SK-N-SH (cell line): ENCODE data around the gene EFHC1. TPM values are rescaled to one million over a fixed set of nuclear protein-coding genes. Genes with fewer than 3 reads are reported as not detected.

Experiments used
- CTCF ChIA-PET: fragments of 300-600, 350-600 bp; formaldehyde crosslinking; extraction: SDS; loops from one replicate; lab custom pipeline; 2021; lab: Yijun Ruan, JAX
- POLR2A ChIA-PET: fragments of 350-600 bp; sonication (Branson Sonifier 250); formaldehyde crosslinking; extraction: SDS; loops from one replicate; lab custom pipeline; 2020; ENCODE audit warnings: antibody characterized with exemption, inconsistent platforms; lab: Yijun Ruan, JAX
- DNase-seq: peaks from one replicate; pipeline ENCODE4 v3.0.0; 2012
- H2AFZ ChIP-seq: fragments of 200-600 bp; sonication (generic); 2 replicates; pipeline ENCODE4 v1.8.1; 2016; ENCODE audit warnings: antibody characterized with exemption, mild to moderate bottlenecking, low read depth
- H3F3A ChIP-seq: fragments of 200-600 bp; sonication (generic); replicated peaks from 2 replicates; pipeline ENCODE3; 2016; ENCODE audit warnings: antibody characterized with exemption, mild to moderate bottlenecking; ENCODE audit not compliant: insufficient read depth
- H3K27ac ChIP-seq, 2 experiments: fragments of 200-500 bp in 1 of 2; fragments of 200-600 bp in 1 of 2; sonication (Bioruptor generic) in 1 of 2; sonication (generic), shearing (Covaris generic) in 1 of 2; 2 replicates each; pipeline versions ENCODE4 v1.5.1 to v1.6.1; 2014 to 2016; ENCODE audit warnings: low read depth in 2 of 2, inconsistent platforms in 1 of 2, low read length in 1 of 2, mild to moderate bottlenecking in 1 of 2, mixed read lengths in 1 of 2
- H3K27me3 ChIP-seq: fragments of 200-600 bp; sonication (generic), shearing (Covaris generic); 2 replicates; pipeline ENCODE4 v1.6.1; 2016; ENCODE audit warnings: mixed run types; ENCODE audit not compliant: insufficient read depth
- H3K36me3 ChIP-seq, 2 experiments: fragments of 200-500 bp in 1 of 2; fragments of 200-600 bp in 1 of 2; sonication (Bioruptor generic) in 1 of 2; sonication (generic) in 1 of 2; replicated peaks in 1 of 2; 2 replicates each; pipeline versions ENCODE3 to v1.5.1; 2014 to 2016; ENCODE audit warnings: low read length in 1 of 2, mild to moderate bottlenecking in 1 of 2; ENCODE audit not compliant: insufficient read depth in 2 of 2, control insufficient read depth in 1 of 2
- H3K4me1 ChIP-seq, 2 experiments: fragments of 200-500 bp in 1 of 2; fragments of 200-600 bp in 1 of 2; sonication (Bioruptor generic) in 1 of 2; sonication (generic), shearing (Covaris generic) in 1 of 2; 2 replicates each; pipeline versions ENCODE4 v1.5.1 to v1.6.1; 2014 to 2016; ENCODE audit warnings: low read depth in 1 of 2, low read length in 1 of 2, mixed run types in 1 of 2; ENCODE audit not compliant: insufficient read depth in 2 of 2, control insufficient read depth in 1 of 2
- H3K4me2 ChIP-seq: fragments of 200-600 bp; sonication (generic), shearing (Covaris generic); 2 replicates; pipeline ENCODE4 v1.6.1; 2017; ENCODE audit warnings: mixed run types
- H3K4me3 ChIP-seq, 2 experiments: fragments of 200-500 bp in 1 of 2; fragments of 200-600 bp in 1 of 2; sonication (Bioruptor generic) in 1 of 2; sonication (generic), shearing (Covaris generic) in 1 of 2; 2 replicates each; pipeline versions ENCODE4 v1.5.1 to v1.8.1; 2014 to 2016; ENCODE audit warnings: low read depth in 2 of 2, inconsistent platforms in 1 of 2, low read length in 1 of 2, mild to moderate bottlenecking in 1 of 2, mixed read lengths in 1 of 2, moderate library complexity in 1 of 2
- H3K79me2 ChIP-seq: fragments of 200-600 bp; sonication (generic); 2 replicates; pipeline ENCODE4 v1.8.1; 2017; ENCODE audit warnings: mild to moderate bottlenecking; ENCODE audit not compliant: insufficient read depth
- H3K9ac ChIP-seq: fragments of 200-600 bp; sonication (generic); 2 replicates; pipeline ENCODE4 v1.6.1; 2017; ENCODE audit warnings: mixed run types
- H3K9me2 ChIP-seq: fragments of 200-600 bp; sonication (generic); 2 replicates; pipeline ENCODE4 v1.6.1; 2017; ENCODE audit warnings: mixed run types
- H3K9me3 ChIP-seq: fragments of 200-600 bp; sonication (generic); 2 replicates; pipeline ENCODE4 v1.6.1; 2017; ENCODE audit warnings: mixed run types, mild to moderate bottlenecking, moderate library complexity
- H4K20me1 ChIP-seq: fragments of 200-600 bp; sonication (generic); 2 replicates; pipeline ENCODE4 v1.6.1; 2017; ENCODE audit warnings: mild to moderate bottlenecking, mixed run types; ENCODE audit not compliant: insufficient read depth
- FOSL2 ChIP-seq: IDR thresholded peaks from 2 replicates; pipeline ENCODE4 v1.4.0; 2012; ENCODE audit warnings: low read depth, mild to moderate bottlenecking, moderate library complexity, borderline replicate concordance
- FOXJ3 ChIP-seq: sonication (generic); formaldehyde crosslinking; IDR thresholded peaks from 2 replicates; pipeline ENCODE4 v1.5.1; 2020; ENCODE audit warnings: mild to moderate bottlenecking, missing genetic modification reagents
- FOXM1 ChIP-seq: IDR thresholded peaks from 2 replicates; pipeline ENCODE4 v1.4.0; 2012; ENCODE audit warnings: low read depth, mild to moderate bottlenecking
- GABPA ChIP-seq: IDR thresholded peaks from 2 replicates; pipeline ENCODE4 v1.4.0; 2012; ENCODE audit warnings: low read depth, mild to moderate bottlenecking
- GATA2 ChIP-seq: sonication (generic); formaldehyde crosslinking; IDR thresholded peaks from 2 replicates; pipeline ENCODE4 v1.5.0; 2020; ENCODE audit warnings: mild to moderate bottlenecking, missing genetic modification reagents
- IRF3 ChIP-seq: fragments of 150-350 bp; IDR thresholded peaks from 2 replicates; pipeline ENCODE4 v1.6.1; 2016; ENCODE audit warnings: mild to moderate bottlenecking, low read depth, low read length
- MEF2A ChIP-seq: IDR thresholded peaks from 2 replicates; pipeline ENCODE4 v1.4.0; 2012; ENCODE audit warnings: low read depth, borderline replicate concordance
- NRF1 ChIP-seq: IDR thresholded peaks from 2 replicates; pipeline ENCODE4 v1.6.1; 2012; ENCODE audit warnings: low read depth, mild to moderate bottlenecking, low read length
- PBX3 ChIP-seq: IDR thresholded peaks from 2 replicates; pipeline ENCODE4; 2012
- POLR2AphosphoS5 ChIP-seq: IDR thresholded peaks from 2 replicates; pipeline ENCODE4 v1.6.1; 2012; ENCODE audit warnings: low read depth, low read length
- RAD21 ChIP-seq: IDR thresholded peaks from 2 replicates; pipeline ENCODE4 v1.6.1; 2012; ENCODE audit warnings: mild to moderate bottlenecking, low read length
- RXRA ChIP-seq: IDR thresholded peaks from 2 replicates; pipeline ENCODE4 v1.4.0; 2012; ENCODE audit warnings: low read depth, mild to moderate bottlenecking, borderline replicate concordance
- SMC3 ChIP-seq: IDR thresholded peaks from 2 replicates; pipeline ENCODE4 v1.6.1; 2012; ENCODE audit warnings: low read depth, low read length, improper control_type of control experiment
- WGBS: methylation state at CpG from one replicate; pipeline ENCODE4 v1.1.6; 2017; ENCODE audit warnings: low lambda C conversion rate; 5-methylcytosine and 5-hydroxymethylcytosine counted together
- polyA plus RNA-seq, 3 experiments: library from polyadenylated mRNA; depleted of rRNA; stranded (reverse); fragments of >200 nt; gene quantifications; 2 replicates each; pipeline ENCODE4 v1.2.3, GENCODE V29; 2012
- TF ChIP-seq, protein P1 (sequence below): fragments of 150-350 bp; IDR thresholded peaks from 2 replicates; pipeline ENCODE4 v1.6.1; 2017; ENCODE audit warnings: antibody characterized with exemption, low read length, low read depth, borderline replicate concordance
- TF ChIP-seq, protein P2 (sequence below): IDR thresholded peaks from 2 replicates; pipeline ENCODE4 v1.4.0; 2012; ENCODE audit warnings: low read depth, borderline replicate concordance

EFHC1 gene
- polyA plus RNA-seq, 1 of the 3 experiments (the other 2 are of a cell fraction): 39.4 TPM

DNA sequence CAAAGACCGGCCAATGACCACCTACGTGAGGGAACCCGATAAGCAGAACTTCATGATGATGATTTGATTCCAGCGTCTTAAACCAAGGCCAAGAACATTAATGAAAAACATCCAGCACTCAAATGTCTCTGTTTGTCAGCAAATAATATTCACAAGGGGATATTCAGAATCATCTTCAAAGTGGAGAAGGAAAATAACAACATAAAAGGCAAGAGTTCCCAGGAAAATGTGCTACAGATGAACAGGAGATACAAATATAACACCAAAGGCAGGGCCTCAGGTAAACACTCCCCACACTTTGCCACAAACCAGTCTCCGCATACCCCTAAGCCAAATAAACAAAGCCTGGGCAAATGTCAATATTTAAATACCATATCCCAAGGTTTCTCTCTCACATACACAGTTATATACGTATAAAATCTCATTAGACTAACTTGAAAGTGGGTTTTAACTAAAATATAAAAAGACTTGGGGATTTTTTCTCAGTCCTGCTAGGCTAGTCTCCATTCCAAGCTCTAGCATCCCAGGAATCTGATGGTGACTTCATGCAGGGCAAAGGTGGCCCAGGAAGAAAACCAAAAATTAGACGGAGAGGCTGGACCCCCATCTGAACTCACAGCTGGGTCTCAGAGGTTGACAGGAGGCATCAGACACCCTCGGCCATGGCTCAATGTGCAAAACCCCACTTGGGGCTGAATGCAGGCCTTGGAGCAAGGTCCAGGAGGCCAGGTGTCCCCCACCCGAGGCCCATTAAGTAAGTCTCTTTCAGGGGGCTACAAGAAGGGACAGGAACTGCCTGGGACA lies 124.7 kb downstream of the EFHC1 start (continued):
- TF ChIP-seq, protein P1, sequence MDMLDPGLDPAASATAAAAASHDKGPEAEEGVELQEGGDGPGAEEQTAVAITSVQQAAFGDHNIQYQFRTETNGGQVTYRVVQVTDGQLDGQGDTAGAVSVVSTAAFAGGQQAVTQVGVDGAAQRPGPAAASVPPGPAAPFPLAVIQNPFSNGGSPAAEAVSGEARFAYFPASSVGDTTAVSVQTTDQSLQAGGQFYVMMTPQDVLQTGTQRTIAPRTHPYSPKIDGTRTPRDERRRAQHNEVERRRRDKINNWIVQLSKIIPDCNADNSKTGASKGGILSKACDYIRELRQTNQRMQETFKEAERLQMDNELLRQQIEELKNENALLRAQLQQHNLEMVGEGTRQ: no peak
- TF ChIP-seq PBX3 (no peak), MEF2A (no peak), FOXM1 (no peak)

- POLR2A ChIA-PET: no interaction called here
- Histone ChIP-seq H3K27ac (peak overlapping the region in 1 of 2 experiments; percentile 87; a peak in 2 of 4 replicates), H3K9me2 (no peaks in the 10 kb centered on the region), H3K4me2 (no peak overlapping the region), H3K9me3 (no peaks in the 10 kb centered on the region), H3K4me1 (peaks cover 82 to 83% of the 10 kb centered on the region in 2 experiments), H3K79me2 (peaks cover 99% of the 10 kb centered on the region), H3F3A (peaks cover 64% of the 10 kb centered on the region), H3K9ac (no peak overlapping the region), H3K27me3 (no peaks in the 10 kb centered on the region), H4K20me1 (no peaks in the 10 kb centered on the region), H3K4me3 (no peak overlapping the region), H3K36me3 (peaks cover 3 to 9% of the 10 kb centered on the region in 2 experiments), H2AFZ (no peak overlapping the region)
- CTCF ChIA-PET: interaction anchor here (3.9 kb wide), 1 partner anchor 52 kb away, joined by 16 read pairs; no protein-coding TSS in a partner anchor
- no peak for TF ChIP-seq FOSL2
- TF ChIP-seq RAD21: no peak
- 92% methylated on average over 6 of the region's 6 CpGs for WGBS
- no peak for DNase-seq
Measured at GRCh38 chr6:52545406-52546119, 125.4 kb downstream of the EFHC1 start.

DNA sequence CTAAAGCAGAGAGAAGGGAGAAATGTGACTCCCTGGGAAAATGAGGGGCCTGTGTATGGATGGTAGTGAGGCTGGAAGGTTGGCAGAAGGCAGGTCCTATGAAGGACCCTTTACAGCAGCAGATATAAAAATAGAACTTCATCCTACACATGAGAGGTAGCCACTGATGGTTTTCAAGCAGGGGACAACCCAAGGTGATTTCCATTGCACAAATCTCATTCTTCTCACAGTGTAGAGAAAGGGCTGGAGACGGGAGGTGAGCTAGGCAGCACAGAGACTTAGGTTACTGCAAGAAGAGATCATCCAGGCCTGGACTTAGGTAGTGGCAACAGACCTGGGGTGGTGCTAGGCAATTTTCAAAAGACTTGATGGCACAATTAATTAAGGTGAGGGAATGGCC lies 126.0 kb downstream of the EFHC1 start:
- Histone ChIP-seq H3K27ac (no peak overlapping the region), H3K27me3 (no peaks in the 10 kb centered on the region), H3K9me3 (no peaks in the 10 kb centered on the region), H4K20me1 (no peaks in the 10 kb centered on the region), H3K4me3 (no peak overlapping the region), H2AFZ (no peak overlapping the region), H3K36me3 (peaks cover 3 to 9% of the 10 kb centered on the region in 2 experiments), H3K9ac (no peak overlapping the region), H3K79me2 (peaks cover 99% of the 10 kb centered on the region), H3K4me1 (peaks cover 82 to 84% of the 10 kb centered on the region in 2 experiments), H3K4me2 (peak overlapping the region; percentile 42; the same call in 1 of the 2 replicates), H3K9me2 (no peaks in the 10 kb centered on the region), H3F3A (peaks cover 60% of the 10 kb centered on the region)
- POLR2A ChIA-PET: no interaction called here
- 100% methylated on average over 1 of the region's 1 CpG for WGBS
- DNase-seq: no peak
- CTCF ChIA-PET: interaction anchor here (1.0 to 3.9 kb wide), 3 partner anchors 52 to 130 kb away, joined by 4 to 16 read pairs (median 4); no protein-coding TSS in a partner anchor
- no peak for TF ChIP-seq RXRA
- TF ChIP-seq SMC3: no peak
- TF ChIP-seq FOXJ3: no peak
- TF ChIP-seq GATA2 (CRISPR knock-in tag): no peak
- no peak for TF ChIP-seq NRF1
- TF ChIP-seq POLR2AphosphoS5: no peak
- no peak for TF ChIP-seq IRF3
- TF ChIP-seq, protein P1: no peak
- no peak for TF ChIP-seq GABPA
- TF ChIP-seq, protein P2, sequence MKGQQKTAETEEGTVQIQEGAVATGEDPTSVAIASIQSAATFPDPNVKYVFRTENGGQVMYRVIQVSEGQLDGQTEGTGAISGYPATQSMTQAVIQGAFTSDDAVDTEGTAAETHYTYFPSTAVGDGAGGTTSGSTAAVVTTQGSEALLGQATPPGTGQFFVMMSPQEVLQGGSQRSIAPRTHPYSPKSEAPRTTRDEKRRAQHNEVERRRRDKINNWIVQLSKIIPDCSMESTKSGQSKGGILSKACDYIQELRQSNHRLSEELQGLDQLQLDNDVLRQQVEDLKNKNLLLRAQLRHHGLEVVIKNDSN: no peak
